K562 (cell line): ENCODE measurements around the gene CABP4. TPM values are rescaled to one million over a fixed set of nuclear protein-coding genes. Genes with fewer than 3 reads are reported as not detected.

Source experiments
- CBFB ChIP-seq: sonication (generic); formaldehyde crosslinking; IDR thresholded peaks from 2 replicates; pipeline ENCODE4 v1.4.0; 2020; ENCODE audit warnings: mild to moderate bottlenecking, missing genetic modification reagents
- CHD4 ChIP-seq: fragments of 200-600 bp; sonication (generic); IDR thresholded peaks from 3 replicates; pipeline ENCODE4 v1.6.1; 2012; ENCODE audit warnings: low read depth, mild to moderate bottlenecking, mixed read lengths, low read length, inconsistent platforms; ENCODE audit not compliant: insufficient read depth, insufficient replicate concordance, poor library complexity, severe bottlenecking
- DACH1 ChIP-seq: fragments of 450-650 bp; IDR thresholded peaks from 2 replicates; pipeline ENCODE4 v1.6.1; 2018; ENCODE audit not compliant: partially characterized antibody
- EGR1 ChIP-seq: fragments of 450-650 bp; conservative IDR thresholded peaks from 2 replicates; pipeline ENCODE4 v1.6.1; 2017; ENCODE audit warnings: mild to moderate bottlenecking
- FOSL1 ChIP-seq: fragments of 200-800 bp; sonication (Bioruptor generic); conservative IDR thresholded peaks from 2 replicates; pipeline ENCODE4 v1.6.1; 2016; ENCODE audit warnings: missing genetic modification characterization, missing compliant biosample characterization
- FOXP1 ChIP-seq: sonication (generic); formaldehyde crosslinking; IDR thresholded peaks from 2 replicates; pipeline ENCODE4 v1.8.0; 2022; ENCODE audit warnings: mild to moderate bottlenecking, missing genetic modification reagents
- HCFC1 ChIP-seq: IDR thresholded peaks from 2 replicates; pipeline ENCODE4 v1.6.1; 2012; ENCODE audit warnings: low read depth, low read length, improper control_type of control experiment
- HDAC8 ChIP-seq: fragments of 450-650 bp; IDR thresholded peaks from 2 replicates; pipeline ENCODE4 v1.6.1; 2016; ENCODE audit warnings: mild to moderate bottlenecking, missing genetic modification characterization, moderate library complexity, missing compliant biosample characterization
- MECOM ChIP-seq: fragments of 250-450 bp; sonication (Bioruptor Pico); IDR thresholded peaks from 2 replicates; pipeline ENCODE4 v1.8.0; 2022; ENCODE audit warnings: inconsistent platforms
- MYC ChIP-seq, 2 experiments: fragments of 250-450 bp in 1 of 2; sonication (Bioruptor Pico) in 1 of 2; IDR thresholded peaks; 2 replicates each; pipeline versions ENCODE4 v1.5.1 to v1.6.1; 2012 to 2021; ENCODE audit warnings: low read depth in 2 of 2, borderline replicate concordance in 1 of 2, improper control_type of control experiment in 1 of 2, low read length in 1 of 2, mild to moderate bottlenecking in 1 of 2, moderate library complexity in 1 of 2
- MYNN ChIP-seq, 2 experiments: sonication (generic); formaldehyde crosslinking in 1 of 2; IDR thresholded peaks; 2 replicates each; pipeline versions ENCODE4 v1.5.0 to v1.6.1; 2016 to 2020; ENCODE audit warnings: antibody characterized with exemption in 1 of 2, missing genetic modification reagents in 1 of 2
- YBX1 ChIP-seq: fragments of 450-650 bp; IDR thresholded peaks from 2 replicates; pipeline ENCODE4 v1.7.1; 2016; ENCODE audit warnings: mild to moderate bottlenecking
- ZC3H11A ChIP-seq: IDR thresholded peaks from 2 replicates; pipeline ENCODE4 v1.6.1; 2012; ENCODE audit warnings: low read depth, low read length, improper control_type of control experiment
- ZNF583 ChIP-seq: fragments of 250-450 bp; sonication (Bioruptor Pico); IDR thresholded peaks from 2 replicates; pipeline ENCODE4 v1.4.0; 2020
- polyA plus RNA-seq, 8 experiments: library from polyadenylated mRNA; depleted of rRNA in 4 of 8; stranded (reverse) in 5 of 8; unstranded in 3 of 8; fragments of >200 nt; fragmentation: Nextera tagmentation in 2 of 8; fragmentation: Illumina TruSeq in 1 of 8; extraction: Ambion mirVana in 2 of 8; extraction: Trizol in 1 of 8; gene quantifications; 2 replicates each; pipeline versions ENCODE4 v1.2.1 to v1.2.3, GENCODE V29; 2011 to 2014; ENCODE audit warnings: inconsistent platforms in 1 of 8, missing spikeins in 1 of 8
- total RNA-seq, 7 experiments: library from RNA; depleted of rRNA in 6 of 7; stranded (reverse); fragments of >200 nt in 6 of 7; fragmentation: Illumina TruSeq in 2 of 7; extraction: Trizol in 2 of 7; gene quantifications; 2 replicates each; pipeline versions ENCODE4 v1.2.1 to v1.2.3, GENCODE V29; 2011 to 2021; ENCODE audit warnings: low replicate concordance in 1 of 7
- TF ChIP-seq, protein P1 (sequence below), 2 experiments: fragments of 450-650 bp; IDR thresholded peaks; 2 replicates each; pipeline ENCODE4 v1.6.1; 2016; ENCODE audit warnings: mild to moderate bottlenecking in 2 of 2, borderline replicate concordance in 1 of 2, low read depth in 1 of 2, moderate library complexity in 1 of 2
- TF ChIP-seq, protein P2 (sequence below): sonication (generic); formaldehyde crosslinking; IDR thresholded peaks from 2 replicates; pipeline ENCODE4 v1.8.0; 2023; ENCODE audit warnings: mild to moderate bottlenecking, missing genetic modification reagents

The CABP4 gene
- total and polyA plus RNA-seq, 9 of the 15 experiments (the other 6 are each of a cell fraction or from before 2014, with no cell fraction given) = 0.11 TPM; not detected in 8

DNA sequence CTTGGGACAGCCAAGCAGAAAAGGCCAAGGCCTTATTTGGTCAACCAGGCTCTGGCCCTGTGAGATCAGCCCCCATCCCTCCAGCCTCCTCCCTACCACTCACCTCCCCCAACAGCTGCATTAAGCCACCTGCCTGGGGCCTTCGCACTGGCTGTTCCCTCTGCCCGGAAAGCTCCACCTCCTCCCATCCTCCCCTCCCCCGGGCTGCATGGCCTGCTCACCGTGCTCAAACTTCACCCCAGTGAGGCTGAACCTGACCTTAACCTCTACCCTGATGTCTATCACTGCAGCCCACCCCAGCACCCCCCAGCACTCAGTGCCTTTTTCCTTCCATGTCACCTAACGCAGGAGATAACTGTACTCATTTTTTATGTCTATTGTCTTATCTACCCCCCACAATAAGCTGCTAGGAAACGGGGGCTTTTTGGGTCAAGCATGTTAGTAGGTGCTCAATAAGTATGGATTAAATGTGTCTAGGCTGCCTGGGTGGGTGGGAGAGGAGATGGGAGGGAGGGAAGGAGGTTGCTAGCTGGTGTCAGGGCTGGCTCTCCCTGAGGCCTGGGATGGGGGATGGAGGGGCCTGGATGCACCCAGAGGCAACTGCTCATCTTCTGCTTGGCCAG, 18.6 kb upstream of the CABP4 start (continued):
- TF ChIP-seq CHD4 (no peak), DACH1 (peak; percentile 38), EGR1 (peak; percentile 16; the same call in 1 of the 2 replicates), HCFC1 (no peak), ZC3H11A (no peak), MYNN (IDR thresholded peaks at IDR 0.05) (peak; percentile 47; the same call in 1 of the 2 replicates), MYNN (CRISPR knock-in tag; IDR thresholded peaks at IDR 0.05) (no peak), YBX1 (no peak), FOSL1 (no peak), MYC (IDR thresholded peaks at IDR 0.05; ENCODE audit: low read depth, low read length) (peak; percentile 76), MYC (CRISPR knock-in tag; IDR thresholded peaks at IDR 0.05; ENCODE audit: borderline replicate concordance, low read depth) (no peak), ZNF583 (CRISPR knock-in tag) (no peak), HDAC8 (tag) (no peak), CBFB (no peak), FOXP1 (CRISPR knock-in tag) (no peak), MECOM (no peak)
- TF ChIP-seq, protein P1, sequence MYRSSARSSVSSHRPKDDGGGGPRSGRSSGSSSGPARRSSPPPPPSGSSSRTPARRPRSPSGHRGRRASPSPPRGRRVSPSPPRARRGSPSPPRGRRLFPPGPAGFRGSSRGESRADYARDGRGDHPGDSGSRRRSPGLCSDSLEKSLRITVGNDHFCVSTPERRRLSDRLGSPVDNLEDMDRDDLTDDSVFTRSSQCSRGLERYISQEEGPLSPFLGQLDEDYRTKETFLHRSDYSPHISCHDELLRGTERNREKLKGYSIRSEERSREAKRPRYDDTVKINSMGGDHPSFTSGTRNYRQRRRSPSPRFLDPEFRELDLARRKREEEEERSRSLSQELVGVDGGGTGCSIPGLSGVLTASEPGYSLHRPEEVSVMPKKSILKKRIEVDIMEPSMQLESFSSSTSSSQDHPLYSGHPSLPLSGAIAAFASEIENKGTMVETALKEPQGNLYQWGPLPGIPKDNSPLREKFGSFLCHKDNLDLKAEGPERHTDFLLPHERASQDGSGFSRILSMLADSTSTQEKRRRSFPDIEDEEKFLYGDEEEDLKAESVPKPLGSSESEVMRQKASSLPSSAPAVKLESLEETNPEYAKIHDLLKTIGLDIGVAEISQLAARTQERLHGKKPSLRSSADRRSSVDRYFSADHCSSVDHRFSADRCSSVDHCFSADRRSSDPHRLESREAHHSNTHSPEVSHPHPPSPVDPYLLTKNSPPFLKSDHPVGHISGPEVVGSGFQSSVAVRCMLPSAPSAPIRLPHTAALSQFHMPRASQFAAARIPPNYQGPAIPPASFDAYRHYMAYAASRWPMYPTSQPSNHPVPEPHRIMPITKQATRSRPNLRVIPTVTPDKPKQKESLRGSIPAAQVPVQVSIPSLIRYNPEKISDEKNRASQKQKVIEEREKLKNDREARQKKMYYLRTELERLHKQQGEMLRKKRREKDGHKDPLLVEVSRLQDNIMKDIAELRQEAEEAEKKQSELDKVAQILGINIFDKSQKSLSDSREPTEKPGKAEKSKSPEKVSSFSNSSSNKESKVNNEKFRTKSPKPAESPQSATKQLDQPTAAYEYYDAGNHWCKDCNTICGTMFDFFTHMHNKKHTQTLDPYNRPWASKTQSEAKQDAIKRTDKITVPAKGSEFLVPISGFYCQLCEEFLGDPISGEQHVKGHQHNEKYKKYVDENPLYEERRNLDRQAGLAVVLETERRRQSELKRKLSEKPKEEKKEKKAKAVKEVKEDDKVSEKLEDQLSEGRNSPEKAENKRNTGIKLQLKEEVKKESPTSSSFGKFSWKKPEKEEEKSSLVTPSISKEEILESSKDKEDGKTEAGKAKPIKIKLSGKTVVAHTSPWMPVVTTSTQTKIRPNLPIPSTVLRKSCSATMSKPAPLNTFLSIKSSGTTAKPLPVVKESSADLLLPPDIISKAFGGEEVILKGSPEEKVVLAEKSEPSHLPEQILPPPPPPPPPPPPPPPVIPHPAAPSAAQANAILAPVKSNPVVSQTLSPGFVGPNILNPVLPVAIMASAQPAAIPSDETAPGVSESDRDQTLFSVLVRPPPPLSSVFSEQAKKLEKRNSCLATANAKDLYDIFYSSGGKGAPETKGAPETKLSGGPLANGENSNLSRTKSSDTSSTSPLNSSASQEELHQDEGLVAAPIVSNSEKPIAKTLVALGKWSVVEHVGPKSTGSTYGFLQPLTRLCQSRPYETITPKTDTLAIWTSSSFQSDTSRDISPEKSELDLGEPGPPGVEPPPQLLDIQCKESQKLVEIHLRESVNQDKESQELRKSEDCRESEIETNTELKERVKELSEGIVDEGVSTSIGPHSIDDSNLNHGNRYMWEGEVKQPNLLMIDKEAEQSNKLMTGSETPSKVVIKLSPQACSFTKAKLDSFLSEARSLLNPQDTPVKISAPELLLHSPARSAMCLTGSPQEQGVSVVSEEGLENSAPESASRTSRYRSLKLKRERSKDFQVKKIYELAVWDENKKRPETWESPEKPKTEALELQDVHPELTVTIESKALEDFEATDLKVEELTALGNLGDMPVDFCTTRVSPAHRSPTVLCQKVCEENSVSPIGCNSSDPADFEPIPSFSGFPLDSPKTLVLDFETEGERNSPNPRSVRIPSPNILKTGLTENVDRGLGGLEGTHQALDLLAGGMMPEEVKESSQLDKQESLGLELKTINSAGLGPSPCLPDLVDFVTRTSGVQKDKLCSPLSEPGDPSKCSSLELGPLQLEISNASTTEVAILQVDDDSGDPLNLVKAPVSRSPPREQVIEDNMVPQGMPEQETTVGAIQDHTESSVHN (IDR thresholded peaks at IDR 0.05; ENCODE audit: borderline replicate concordance in 1 of 2, low read depth in 1 of 2) = no peak
- TF ChIP-seq, protein P2, sequence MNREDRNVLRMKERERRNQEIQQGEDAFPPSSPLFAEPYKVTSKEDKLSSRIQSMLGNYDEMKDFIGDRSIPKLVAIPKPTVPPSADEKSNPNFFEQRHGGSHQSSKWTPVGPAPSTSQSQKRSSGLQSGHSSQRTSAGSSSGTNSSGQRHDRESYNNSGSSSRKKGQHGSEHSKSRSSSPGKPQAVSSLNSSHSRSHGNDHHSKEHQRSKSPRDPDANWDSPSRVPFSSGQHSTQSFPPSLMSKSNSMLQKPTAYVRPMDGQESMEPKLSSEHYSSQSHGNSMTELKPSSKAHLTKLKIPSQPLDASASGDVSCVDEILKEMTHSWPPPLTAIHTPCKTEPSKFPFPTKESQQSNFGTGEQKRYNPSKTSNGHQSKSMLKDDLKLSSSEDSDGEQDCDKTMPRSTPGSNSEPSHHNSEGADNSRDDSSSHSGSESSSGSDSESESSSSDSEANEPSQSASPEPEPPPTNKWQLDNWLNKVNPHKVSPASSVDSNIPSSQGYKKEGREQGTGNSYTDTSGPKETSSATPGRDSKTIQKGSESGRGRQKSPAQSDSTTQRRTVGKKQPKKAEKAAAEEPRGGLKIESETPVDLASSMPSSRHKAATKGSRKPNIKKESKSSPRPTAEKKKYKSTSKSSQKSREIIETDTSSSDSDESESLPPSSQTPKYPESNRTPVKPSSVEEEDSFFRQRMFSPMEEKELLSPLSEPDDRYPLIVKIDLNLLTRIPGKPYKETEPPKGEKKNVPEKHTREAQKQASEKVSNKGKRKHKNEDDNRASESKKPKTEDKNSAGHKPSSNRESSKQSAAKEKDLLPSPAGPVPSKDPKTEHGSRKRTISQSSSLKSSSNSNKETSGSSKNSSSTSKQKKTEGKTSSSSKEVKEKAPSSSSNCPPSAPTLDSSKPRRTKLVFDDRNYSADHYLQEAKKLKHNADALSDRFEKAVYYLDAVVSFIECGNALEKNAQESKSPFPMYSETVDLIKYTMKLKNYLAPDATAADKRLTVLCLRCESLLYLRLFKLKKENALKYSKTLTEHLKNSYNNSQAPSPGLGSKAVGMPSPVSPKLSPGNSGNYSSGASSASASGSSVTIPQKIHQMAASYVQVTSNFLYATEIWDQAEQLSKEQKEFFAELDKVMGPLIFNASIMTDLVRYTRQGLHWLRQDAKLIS (CRISPR knock-in tag) = peak; percentile 63
